A549 (cell line): ENCODE measurements around the gene PTPRE. TPM values are rescaled to one million over a fixed set of nuclear protein-coding genes. Genes with fewer than 3 reads are reported as not detected.

Experiments used
- ATAC-seq, 2 experiments: fragments of 200-7000 bp in 1 of 2; fragments of >200 bp in 1 of 2; cut with Nextera tagmentation in 1 of 2; cut with Tn5 transposase in 1 of 2; 3 replicates each; pipeline versions ENCODE4 v1.8.0 to v1.9.1; 2018 to 2020; ENCODE audit warnings: mild to moderate bottlenecking in 1 of 2, moderate library complexity in 1 of 2
- CTCF ChIA-PET: fragments of 300-600 bp; sonication (Branson Sonifier 250); formaldehyde crosslinking; extraction: SDS; loops from one replicate; lab custom pipeline; 2021; ENCODE audit warnings: antibody characterized with exemption, inconsistent platforms; lab: Yijun Ruan, JAX
- POLR2A ChIA-PET: fragments of 350-600 bp; formaldehyde crosslinking; extraction: SDS; loops from one replicate; lab custom pipeline; 2021; ENCODE audit warnings: antibody characterized with exemption, inconsistent platforms; lab: Yijun Ruan, JAX
- DNase-seq, 2 experiments: peaks; one replicate each; pipeline versions ENCODE4 v3.0.0 to v3.0.0-alpha.2; 2011 to 2016; ENCODE audit warnings: low read depth in 1 of 2, low spot score in 1 of 2
- FAIRE-seq: peaks from 2 replicates; lab custom pipeline; 2011; peaks lifted over from hg19 to GRCh38; lab: Jason Lieb, UNC
- H3K27ac ChIP-seq, 2 experiments: fragments of >200 bp; sonication (Bioruptor Twin); formaldehyde crosslinking; 3 replicates each; pipeline ENCODE4 v1.5.1; 2016 to 2017
- H3K4me1 ChIP-seq: fragments of >200 bp; sonication (Bioruptor Twin); formaldehyde crosslinking; 3 replicates; pipeline ENCODE4 v1.6.1; 2016
- H3K4me2 ChIP-seq: fragments of >200 bp; sonication (Bioruptor Twin); formaldehyde crosslinking; 3 replicates; pipeline ENCODE4 v1.6.1; 2016
- H3K4me3 ChIP-seq: fragments of >200 bp; sonication (Bioruptor Twin); formaldehyde crosslinking; 3 replicates; pipeline ENCODE4 v1.5.1; 2016
- H3K9me3 ChIP-seq: fragments of >200 bp; sonication (Bioruptor Twin); formaldehyde crosslinking; 3 replicates; pipeline ENCODE4 v1.6.1; 2016
- BHLHE40 ChIP-seq: IDR thresholded peaks from 2 replicates; pipeline ENCODE4 v1.6.1; 2012; ENCODE audit warnings: low read depth, low read length, inconsistent platforms
- CHD2 ChIP-seq: fragments of 150-350 bp; IDR thresholded peaks from 2 replicates; pipeline ENCODE4 v1.6.1; 2014; ENCODE audit warnings: low read length; ENCODE audit not compliant: partially characterized antibody
- CHD4 ChIP-seq: fragments of 200-600 bp; sonication (generic); IDR thresholded peaks from 2 replicates; pipeline ENCODE4 v1.6.1; 2016; ENCODE audit warnings: antibody characterized with exemption, mild to moderate bottlenecking, borderline replicate concordance
- EHF ChIP-seq: fragments of 250-450 bp; sonication (Bioruptor Pico); IDR thresholded peaks from 2 replicates; pipeline ENCODE4 v1.5.0; 2020; ENCODE audit warnings: mild to moderate bottlenecking
- EHMT2 ChIP-seq: fragments of 200-600 bp; sonication (generic); IDR thresholded peaks from 2 replicates; pipeline ENCODE4 v1.6.1; 2016; ENCODE audit warnings: antibody characterized with exemption, low read depth, mild to moderate bottlenecking, moderate library complexity
- ESRRA ChIP-seq: fragments of 150-350 bp; IDR thresholded peaks from 2 replicates; pipeline ENCODE4 v1.6.1; 2014; ENCODE audit warnings: mild to moderate bottlenecking, low read length, borderline replicate concordance
- FOSB ChIP-seq: fragments of 250-450 bp; sonication (Bioruptor Pico); IDR thresholded peaks from 2 replicates; pipeline ENCODE4 v1.5.0; 2020; ENCODE audit warnings: mild to moderate bottlenecking, moderate library complexity
- FOSL2 ChIP-seq, 2 experiments: fragments of 450-650 bp in 1 of 2; fragments of >200 bp in 1 of 2; sonication (Bioruptor Twin) in 1 of 2; formaldehyde crosslinking; IDR thresholded peaks; 2 replicates each; pipeline versions ENCODE4 v1.5.0 to v1.6.1; 2016 to 2020; ENCODE audit warnings: mild to moderate bottlenecking in 1 of 2, moderate library complexity in 1 of 2
- FOXS1 ChIP-seq: fragments of 250-450 bp; sonication (Bioruptor Pico); IDR thresholded peaks from 2 replicates; pipeline ENCODE4 v1.5.0; 2020; ENCODE audit warnings: mild to moderate bottlenecking, moderate library complexity
- GATA3 ChIP-seq: IDR thresholded peaks from 2 replicates; pipeline ENCODE4 v1.6.1; 2012; ENCODE audit warnings: borderline replicate concordance
- HEYL ChIP-seq: fragments of 250-450 bp; sonication (Bioruptor Pico); IDR thresholded peaks from 2 replicates; pipeline ENCODE4 v1.8.0; 2021; ENCODE audit warnings: mild to moderate bottlenecking, moderate library complexity
- HOXB5 ChIP-seq: fragments of 250-450 bp; sonication (Bioruptor Pico); IDR thresholded peaks from 2 replicates; pipeline ENCODE4 v1.5.0; 2020; ENCODE audit warnings: mild to moderate bottlenecking, moderate library complexity
- KDM5A ChIP-seq: fragments of 200-600 bp; sonication (generic); IDR thresholded peaks from 2 replicates; pipeline ENCODE4 v1.6.1; 2016; ENCODE audit warnings: antibody characterized with exemption, mild to moderate bottlenecking
- MAFK ChIP-seq: fragments of 450-650 bp; IDR thresholded peaks from 2 replicates; pipeline ENCODE4 v1.6.1; 2014; ENCODE audit not compliant: partially characterized antibody
- NFE2L2 ChIP-seq: fragments of 150-350 bp; conservative IDR thresholded peaks from 2 replicates; pipeline ENCODE4 v1.6.1; 2014; ENCODE audit warnings: low read length
- NPAS2 ChIP-seq: fragments of 250-450 bp; sonication (Bioruptor Pico); IDR thresholded peaks from 2 replicates; pipeline ENCODE4 v1.8.0; 2022; ENCODE audit warnings: mild to moderate bottlenecking, moderate library complexity, borderline replicate concordance
- POLR2AphosphoS2 ChIP-seq: conservative IDR thresholded peaks from 2 replicates; pipeline ENCODE4 v1.6.1; 2012; ENCODE audit warnings: low read length, improper control_type of control experiment, inconsistent platforms
- RCOR1 ChIP-seq: fragments of 150-350 bp; IDR thresholded peaks from 2 replicates; pipeline ENCODE4 v1.6.1; 2014; ENCODE audit warnings: antibody characterized with exemption, low read length, low read depth
- RFX5 ChIP-seq: fragments of 450-650 bp; IDR thresholded peaks from 2 replicates; pipeline ENCODE4 v1.7.1; 2014; ENCODE audit warnings: antibody characterized with exemption, mild to moderate bottlenecking, moderate library complexity
- RNF2 ChIP-seq: fragments of 200-600 bp; sonication (generic); IDR thresholded peaks from 2 replicates; pipeline ENCODE4 v1.6.1; 2016; ENCODE audit warnings: low read depth, mild to moderate bottlenecking, antibody characterized with exemption, moderate library complexity, borderline replicate concordance
- SMC3 ChIP-seq: fragments of >200 bp; sonication (Bioruptor Twin); formaldehyde crosslinking; IDR thresholded peaks from 3 replicates; pipeline ENCODE4 v1.6.1; 2018; ENCODE audit warnings: inconsistent platforms
- ZFP36 ChIP-seq: fragments of 450-650 bp; IDR thresholded peaks from 2 replicates; pipeline ENCODE4 v1.6.1; 2014; ENCODE audit warnings: borderline replicate concordance; ENCODE audit not compliant: partially characterized antibody
- WGBS: methylation state at CpG from one replicate; pipeline ENCODE4 v1.1.6; 2017; ENCODE audit errors: missing lambda C conversion rate; 5-methylcytosine and 5-hydroxymethylcytosine counted together
- polyA plus RNA-seq, 4 experiments: library from polyadenylated mRNA; depleted of rRNA in 3 of 4; stranded (reverse); fragments of >200 nt; fragmentation: RNase III in 1 of 4; extraction: RNeasy Plus Mini Kit Qiagen cat#74134 plus additional on column Dnase treatment in 1 of 4; gene quantifications; 2 replicates in 3 of 4; 3 replicates in 1 of 4; pipeline ENCODE4 v1.2.3, GENCODE V29; 2011 to 2017
- TF ChIP-seq, protein P1 (sequence below): fragments of >200 bp; sonication (Bioruptor Twin); formaldehyde crosslinking; IDR thresholded peaks from 2 replicates; pipeline ENCODE4 v1.6.1; 2016
- TF ChIP-seq, protein P2 (sequence below): fragments of 250-450 bp; sonication (Bioruptor Pico); IDR thresholded peaks from 2 replicates; pipeline ENCODE4 v1.5.0; 2020; ENCODE audit warnings: low read depth, mild to moderate bottlenecking, moderate library complexity
- TF ChIP-seq, protein P3 (sequence below): fragments of 250-450 bp; sonication (Bioruptor Pico); IDR thresholded peaks from 2 replicates; pipeline ENCODE4 v1.5.0; 2021; ENCODE audit warnings: mild to moderate bottlenecking, moderate library complexity, borderline replicate concordance
- TF ChIP-seq, protein P4 (sequence below): fragments of 150-350 bp; IDR thresholded peaks from 2 replicates; pipeline ENCODE4 v1.6.1; 2014; ENCODE audit warnings: low read depth, mild to moderate bottlenecking, low read length
- TF ChIP-seq, protein P5 (sequence below): fragments of >200 bp; sonication (Bioruptor Twin); formaldehyde crosslinking; IDR thresholded peaks from 3 replicates; pipeline ENCODE4 v1.5.1; 2016
- TF ChIP-seq, protein P6 (sequence below): fragments of 450-650 bp; IDR thresholded peaks from 2 replicates; pipeline ENCODE4 v1.6.1; 2014; ENCODE audit warnings: antibody characterized with exemption

PTPRE gene
- polyA plus RNA-seq, 2 of the 4 experiments (the other 2 are of a cell fraction), result 0.31 to 1.5 TPM

DNA sequence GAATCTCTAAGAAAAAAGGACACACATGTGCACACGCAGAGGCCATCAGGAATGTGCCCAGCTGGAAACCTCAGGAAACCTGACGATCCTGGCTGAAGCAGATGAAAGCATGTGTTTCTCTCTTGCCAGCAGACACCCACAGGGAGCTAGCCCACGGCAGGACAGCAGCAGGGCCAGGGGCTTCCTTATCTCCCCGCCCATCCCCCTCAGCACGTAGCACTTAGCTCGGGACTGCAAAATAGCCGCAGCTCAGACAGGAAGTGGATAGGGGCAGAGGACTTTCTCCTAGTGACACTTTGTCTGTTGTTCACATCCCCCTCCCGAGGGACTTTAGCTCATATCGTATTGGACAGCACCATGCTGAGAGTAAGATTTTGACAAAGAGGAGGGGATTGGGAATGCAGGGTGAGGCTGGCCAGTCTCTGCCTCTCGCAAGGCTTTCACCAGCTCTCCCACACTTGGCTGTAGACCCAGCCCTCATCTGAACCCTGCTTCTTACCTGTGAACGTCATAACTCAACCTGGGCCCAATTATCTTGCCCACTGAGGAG lies 155.5 kb downstream of the PTPRE start:
- WGBS, result 64% methylated on average over 11 of the region's 11 CpGs
- no peak for FAIRE-seq
- ChIA-PET POLR2A (no interaction called here), CTCF (interaction anchor here (1.0 to 6.4 kb wide), 8 partner anchors 9 to 209 kb away, joined by 3 to 31 read pairs (median 6); partner anchors contain the start of gene PTPRE)
- no peak overlapping the region for H3K27ac ChIP-seq
- TF ChIP-seq KDM5A (no peak), RNF2 (no peak), CHD2 (no peak), EHMT2 (no peak), EHF (no peak), FOSB (CRISPR knock-in tag) (no peak), HOXB5 (no peak), SMC3 (no peak), MAFK (no peak), NFE2L2 (no peak), ESRRA (no peak), HEYL (CRISPR knock-in tag) (no peak), POLR2AphosphoS2 (no peak), NPAS2 (CRISPR knock-in tag) (no peak)
- TF ChIP-seq, protein P1, sequence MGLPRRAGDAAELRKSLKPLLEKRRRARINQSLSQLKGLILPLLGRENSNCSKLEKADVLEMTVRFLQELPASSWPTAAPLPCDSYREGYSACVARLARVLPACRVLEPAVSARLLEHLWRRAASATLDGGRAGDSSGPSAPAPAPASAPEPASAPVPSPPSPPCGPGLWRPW, result no peak
- H3K4me1 ChIP-seq, result no peaks in the 10 kb centered on the region
- no peaks in the 10 kb centered on the region for H3K9me3 ChIP-seq
- no peak overlapping the region for H3K4me3 ChIP-seq
- no peak for ATAC-seq
- no peak overlapping the region for H3K4me2 ChIP-seq
- DNase-seq, result no peak

DNA sequence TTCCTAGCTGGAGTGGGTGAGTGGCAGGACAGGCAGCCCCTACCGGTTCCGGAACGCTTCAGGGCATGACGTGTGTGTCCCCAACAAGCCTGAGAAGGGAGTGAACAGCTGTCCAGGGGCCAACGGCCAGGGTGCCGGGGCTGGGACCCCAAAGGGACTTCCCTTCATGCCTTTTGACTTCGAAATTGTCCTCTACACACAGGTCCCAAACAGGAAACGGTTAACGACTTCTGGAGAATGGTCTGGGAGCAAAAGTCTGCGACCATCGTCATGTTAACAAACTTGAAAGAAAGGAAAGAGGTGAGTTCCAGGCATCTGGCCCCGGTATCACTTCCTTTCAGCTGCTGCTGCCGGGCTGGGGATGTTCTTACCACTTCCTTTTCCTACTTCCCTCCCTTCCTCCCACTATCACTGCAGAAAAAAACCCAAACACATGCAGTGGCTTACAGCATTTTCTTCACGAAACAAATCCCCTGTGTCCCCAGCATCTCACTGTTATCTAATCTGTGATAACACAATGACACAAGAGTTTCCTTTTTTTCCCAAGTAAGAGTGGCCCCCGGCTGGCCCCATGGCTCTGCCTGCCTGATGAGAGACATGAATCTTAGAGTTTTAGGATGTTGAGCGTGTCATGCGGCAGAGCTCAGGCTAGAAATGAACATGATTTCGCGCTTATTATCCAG lies 156.1 kb downstream of the PTPRE start:
- no peak for TF ChIP-seq FOXS1 (CRISPR knock-in tag)
- no peak for TF ChIP-seq FOSL2 (IDR thresholded peaks at IDR 0.05)
- TF ChIP-seq FOSL2 (CRISPR knock-in tag; IDR thresholded peaks at IDR 0.05), result no peak
- TF ChIP-seq, protein P2, sequence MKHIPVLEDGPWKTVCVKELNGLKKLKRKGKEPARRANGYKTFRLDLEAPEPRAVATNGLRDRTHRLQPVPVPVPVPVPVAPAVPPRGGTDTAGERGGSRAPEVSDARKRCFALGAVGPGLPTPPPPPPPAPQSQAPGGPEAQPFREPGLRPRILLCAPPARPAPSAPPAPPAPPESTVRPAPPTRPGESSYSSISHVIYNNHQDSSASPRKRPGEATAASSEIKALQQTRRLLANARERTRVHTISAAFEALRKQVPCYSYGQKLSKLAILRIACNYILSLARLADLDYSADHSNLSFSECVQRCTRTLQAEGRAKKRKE (CRISPR knock-in tag), result no peak
- no peak for TF ChIP-seq NFE2L2
- TF ChIP-seq, protein P3, sequence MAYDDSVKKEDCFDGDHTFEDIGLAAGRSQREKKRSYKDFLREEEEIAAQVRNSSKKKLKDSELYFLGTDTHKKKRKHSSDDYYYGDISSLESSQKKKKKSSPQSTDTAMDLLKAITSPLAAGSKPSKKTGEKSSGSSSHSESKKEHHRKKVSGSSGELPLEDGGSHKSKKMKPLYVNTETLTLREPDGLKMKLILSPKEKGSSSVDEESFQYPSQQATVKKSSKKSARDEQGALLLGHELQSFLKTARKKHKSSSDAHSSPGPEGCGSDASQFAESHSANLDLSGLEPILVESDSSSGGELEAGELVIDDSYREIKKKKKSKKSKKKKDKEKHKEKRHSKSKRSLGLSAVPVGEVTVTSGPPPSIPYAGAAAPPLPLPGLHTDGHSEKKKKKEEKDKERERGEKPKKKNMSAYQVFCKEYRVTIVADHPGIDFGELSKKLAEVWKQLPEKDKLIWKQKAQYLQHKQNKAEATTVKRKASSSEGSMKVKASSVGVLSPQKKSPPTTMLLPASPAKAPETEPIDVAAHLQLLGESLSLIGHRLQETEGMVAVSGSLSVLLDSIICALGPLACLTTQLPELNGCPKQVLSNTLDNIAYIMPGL, result no peak
- no peak for TF ChIP-seq EHMT2
- TF ChIP-seq, protein P4, sequence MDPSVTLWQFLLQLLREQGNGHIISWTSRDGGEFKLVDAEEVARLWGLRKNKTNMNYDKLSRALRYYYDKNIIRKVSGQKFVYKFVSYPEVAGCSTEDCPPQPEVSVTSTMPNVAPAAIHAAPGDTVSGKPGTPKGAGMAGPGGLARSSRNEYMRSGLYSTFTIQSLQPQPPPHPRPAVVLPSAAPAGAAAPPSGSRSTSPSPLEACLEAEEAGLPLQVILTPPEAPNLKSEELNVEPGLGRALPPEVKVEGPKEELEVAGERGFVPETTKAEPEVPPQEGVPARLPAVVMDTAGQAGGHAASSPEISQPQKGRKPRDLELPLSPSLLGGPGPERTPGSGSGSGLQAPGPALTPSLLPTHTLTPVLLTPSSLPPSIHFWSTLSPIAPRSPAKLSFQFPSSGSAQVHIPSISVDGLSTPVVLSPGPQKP, result no peak
- no peak for TF ChIP-seq GATA3
- TF ChIP-seq POLR2AphosphoS2, result no peak
- TF ChIP-seq, protein P1, result no peak
- TF ChIP-seq ESRRA, result no peak
- TF ChIP-seq RCOR1, result no peak
- TF ChIP-seq, protein P5, sequence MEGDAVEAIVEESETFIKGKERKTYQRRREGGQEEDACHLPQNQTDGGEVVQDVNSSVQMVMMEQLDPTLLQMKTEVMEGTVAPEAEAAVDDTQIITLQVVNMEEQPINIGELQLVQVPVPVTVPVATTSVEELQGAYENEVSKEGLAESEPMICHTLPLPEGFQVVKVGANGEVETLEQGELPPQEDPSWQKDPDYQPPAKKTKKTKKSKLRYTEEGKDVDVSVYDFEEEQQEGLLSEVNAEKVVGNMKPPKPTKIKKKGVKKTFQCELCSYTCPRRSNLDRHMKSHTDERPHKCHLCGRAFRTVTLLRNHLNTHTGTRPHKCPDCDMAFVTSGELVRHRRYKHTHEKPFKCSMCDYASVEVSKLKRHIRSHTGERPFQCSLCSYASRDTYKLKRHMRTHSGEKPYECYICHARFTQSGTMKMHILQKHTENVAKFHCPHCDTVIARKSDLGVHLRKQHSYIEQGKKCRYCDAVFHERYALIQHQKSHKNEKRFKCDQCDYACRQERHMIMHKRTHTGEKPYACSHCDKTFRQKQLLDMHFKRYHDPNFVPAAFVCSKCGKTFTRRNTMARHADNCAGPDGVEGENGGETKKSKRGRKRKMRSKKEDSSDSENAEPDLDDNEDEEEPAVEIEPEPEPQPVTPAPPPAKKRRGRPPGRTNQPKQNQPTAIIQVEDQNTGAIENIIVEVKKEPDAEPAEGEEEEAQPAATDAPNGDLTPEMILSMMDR, result no peak
- TF ChIP-seq BHLHE40, result no peak
- TF ChIP-seq ZFP36, result no peak
- no peak for TF ChIP-seq CHD4
- TF ChIP-seq, protein P6, sequence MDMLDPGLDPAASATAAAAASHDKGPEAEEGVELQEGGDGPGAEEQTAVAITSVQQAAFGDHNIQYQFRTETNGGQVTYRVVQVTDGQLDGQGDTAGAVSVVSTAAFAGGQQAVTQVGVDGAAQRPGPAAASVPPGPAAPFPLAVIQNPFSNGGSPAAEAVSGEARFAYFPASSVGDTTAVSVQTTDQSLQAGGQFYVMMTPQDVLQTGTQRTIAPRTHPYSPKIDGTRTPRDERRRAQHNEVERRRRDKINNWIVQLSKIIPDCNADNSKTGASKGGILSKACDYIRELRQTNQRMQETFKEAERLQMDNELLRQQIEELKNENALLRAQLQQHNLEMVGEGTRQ, result no peak
- TF ChIP-seq RFX5, result no peak
- Histone ChIP-seq H3K4me3 (no peak overlapping the region), H3K9me3 (no peaks in the 10 kb centered on the region), H3K27ac (no peak overlapping the region), H3K4me1 (no peaks in the 10 kb centered on the region), H3K4me2 (no peak overlapping the region)
- ChIA-PET CTCF (interaction anchor here (0.8 to 6.4 kb wide), 7 partner anchors 8 to 209 kb away, joined by 3 to 31 read pairs (median 6); partner anchors contain the start of gene PTPRE), POLR2A (no interaction called here)
- 63% methylated on average over 13 of the region's 19 CpGs for WGBS
- ATAC-seq, result no peak
- DNase-seq, result no peak
- FAIRE-seq, result no peak
